GM23338 (cell line): ENCODE data around the gene MGAT3. TPM values are rescaled to one million over a fixed set of nuclear protein-coding genes. Genes with fewer than 3 reads are reported as not detected.

ENCODE experiments used
- ATAC-seq: fragments of 200-7000 bp; cut with Tn5 transposase; 3 replicates; pipeline ENCODE4 v1.9.1; 2020
- DNase-seq: peaks from one replicate; pipeline ENCODE4 v3.0.0-alpha.2; 2015; ENCODE audit warnings: low spot score
- H2AFZ ChIP-seq: fragments of 200-600 bp; sonication (generic); 2 replicates; pipeline ENCODE4 v1.8.0; 2016; ENCODE audit warnings: antibody characterized with exemption, mild to moderate bottlenecking, moderate library complexity
- H3F3A ChIP-seq: fragments of 200-600 bp; sonication (generic); replicated peaks from 2 replicates; pipeline ENCODE4 v1.8.0; 2017; ENCODE audit warnings: antibody characterized with exemption, mixed run types, low read depth
- H3K27ac ChIP-seq: fragments of 200-600 bp; sonication (generic); 2 replicates; pipeline ENCODE4 v1.6.1; 2016; ENCODE audit warnings: low read depth
- H3K27me3 ChIP-seq: fragments of 200-600 bp; sonication (generic); 2 replicates; pipeline ENCODE4 v1.8.0; 2016; ENCODE audit warnings: mild to moderate bottlenecking, mixed run types, moderate library complexity; ENCODE audit not compliant: insufficient read depth
- H3K36me3 ChIP-seq: fragments of 200-600 bp; sonication (generic); 2 replicates; pipeline ENCODE4 v1.8.0; 2016; ENCODE audit warnings: mild to moderate bottlenecking; ENCODE audit not compliant: insufficient read depth
- H3K4me1 ChIP-seq: fragments of 200-600 bp; sonication (generic); 2 replicates; pipeline ENCODE4 v1.8.0; 2016; ENCODE audit warnings: mild to moderate bottlenecking, moderate library complexity; ENCODE audit not compliant: insufficient read depth
- H3K4me2 ChIP-seq: fragments of 200-600 bp; sonication (generic); 2 replicates; pipeline ENCODE4 v1.7.1; 2017; ENCODE audit warnings: mixed run types
- H3K4me3 ChIP-seq: fragments of 200-600 bp; sonication (generic); 2 replicates; pipeline ENCODE4 v1.6.1; 2016; ENCODE audit warnings: mixed run types
- H3K79me2 ChIP-seq: fragments of 200-600 bp; sonication (generic); replicated peaks from 2 replicates; pipeline ENCODE4 v1.8.0; 2017; ENCODE audit warnings: mild to moderate bottlenecking; ENCODE audit not compliant: insufficient read depth
- H3K9me2 ChIP-seq: fragments of 200-600 bp; sonication (generic); 2 replicates; pipeline ENCODE4 v1.8.0; 2017; ENCODE audit not compliant: insufficient read depth
- H4K20me1 ChIP-seq: fragments of 200-600 bp; sonication (generic); replicated peaks from 2 replicates; pipeline ENCODE4 v1.8.0; 2017; ENCODE audit warnings: mild to moderate bottlenecking; ENCODE audit not compliant: insufficient read depth
- H3K27ac Mint-ChIP-seq: 2 replicates; pipeline ENCODE4 v1.8.0; 2020; ENCODE audit warnings: inconsistent platforms, mild to moderate bottlenecking, moderate library complexity, mixed read lengths
- H3K27me3 Mint-ChIP-seq: 3 replicates; pipeline ENCODE4 v1.8.0; 2022; ENCODE audit warnings: low read depth, mild to moderate bottlenecking, moderate library complexity, mixed read lengths, inconsistent platforms; ENCODE audit not compliant: insufficient read depth, poor library complexity
- H3K36me3 Mint-ChIP-seq: 3 replicates; pipeline ENCODE4 v1.8.0; 2021; ENCODE audit warnings: low read depth, mild to moderate bottlenecking, inconsistent platforms, moderate library complexity, mixed read lengths
- H3K4me1 Mint-ChIP-seq: 3 replicates; pipeline ENCODE4 v1.8.0; 2020; ENCODE audit warnings: mild to moderate bottlenecking, inconsistent platforms, mixed read lengths
- H3K4me3 Mint-ChIP-seq: 3 replicates; pipeline ENCODE4 v1.8.0; 2021; ENCODE audit warnings: moderate library complexity, mild to moderate bottlenecking, inconsistent platforms, mixed read lengths
- H3K9me3 Mint-ChIP-seq: 3 replicates; pipeline ENCODE4 v1.8.0; 2020; ENCODE audit warnings: moderate library complexity, mild to moderate bottlenecking, inconsistent platforms, mixed read lengths
- CTCF ChIP-seq, 2 experiments: fragments of 200-600 bp in 1 of 2; sonication (generic) in 1 of 2; conservative IDR thresholded peaks; 2 replicates each; pipeline versions ENCODE4 v1.5.1 to v1.6.1; 2016 to 2017; ENCODE audit warnings: antibody characterized with exemption in 2 of 2, low read depth in 2 of 2, mild to moderate bottlenecking in 2 of 2, moderate library complexity in 1 of 2
- EZH2 ChIP-seq: fragments of 200-600 bp; sonication (generic); IDR thresholded peaks from one replicate; pipeline ENCODE4 v1.8.0; 2017; ENCODE audit warnings: antibody characterized with exemption, mild to moderate bottlenecking, low read depth; ENCODE audit not compliant: unreplicated experiment
- EZH2phosphoT487 ChIP-seq: fragments of 200-600 bp; sonication (generic); IDR thresholded peaks from one replicate; pipeline ENCODE4 v1.8.1; 2018; ENCODE audit warnings: antibody characterized with exemption; ENCODE audit not compliant: unreplicated experiment
- JUNB ChIP-seq: IDR thresholded peaks from one replicate; pipeline ENCODE4 v1.6.1; 2016; ENCODE audit warnings: antibody characterized with exemption; ENCODE audit not compliant: unreplicated experiment
- NANOG ChIP-seq: IDR thresholded peaks from 2 replicates; pipeline ENCODE4 v1.6.1; 2016; ENCODE audit warnings: antibody characterized with exemption, borderline replicate concordance
- ZNF114 ChIP-seq: fragments of 250-450 bp; sonication (Bioruptor Pico); IDR thresholded peaks from 2 replicates; pipeline ENCODE4 v1.5.0; 2020; ENCODE audit warnings: mild to moderate bottlenecking, moderate library complexity
- polyA plus RNA-seq: library from polyadenylated mRNA; unstranded; fragments of >200 nt; fragmentation: Nextera tagmentation; extraction: Ambion mirVana; gene quantifications from 2 replicates; pipeline ENCODE4 v1.2.1, GENCODE V29; 2016
- total RNA-seq: library from RNA; depleted of rRNA; stranded (reverse); fragments of >200 nt; shearing (Covaris generic); gene quantifications from 2 replicates; pipeline ENCODE4 v1.2.3, GENCODE V29; 2014
- TF ChIP-seq, protein P1 (sequence below): fragments of 250-450 bp; sonication (Bioruptor Pico); IDR thresholded peaks from 2 replicates; pipeline ENCODE4 v1.5.0; 2020; ENCODE audit warnings: mild to moderate bottlenecking, moderate library complexity
- TF ChIP-seq, protein P2 (sequence below): IDR thresholded peaks from one replicate; pipeline ENCODE4 v1.6.1; 2018; ENCODE audit warnings: antibody characterized with exemption; ENCODE audit not compliant: unreplicated experiment

MGAT3 gene
- total and polyA plus RNA-seq, 2 experiments from 2014 or later = 1.7 to 10.2 TPM

GRCh38 chr22:39419911-39420310, 36.9 kb upstream of the MGAT3 start (continued):
- TF ChIP-seq, protein P1, sequence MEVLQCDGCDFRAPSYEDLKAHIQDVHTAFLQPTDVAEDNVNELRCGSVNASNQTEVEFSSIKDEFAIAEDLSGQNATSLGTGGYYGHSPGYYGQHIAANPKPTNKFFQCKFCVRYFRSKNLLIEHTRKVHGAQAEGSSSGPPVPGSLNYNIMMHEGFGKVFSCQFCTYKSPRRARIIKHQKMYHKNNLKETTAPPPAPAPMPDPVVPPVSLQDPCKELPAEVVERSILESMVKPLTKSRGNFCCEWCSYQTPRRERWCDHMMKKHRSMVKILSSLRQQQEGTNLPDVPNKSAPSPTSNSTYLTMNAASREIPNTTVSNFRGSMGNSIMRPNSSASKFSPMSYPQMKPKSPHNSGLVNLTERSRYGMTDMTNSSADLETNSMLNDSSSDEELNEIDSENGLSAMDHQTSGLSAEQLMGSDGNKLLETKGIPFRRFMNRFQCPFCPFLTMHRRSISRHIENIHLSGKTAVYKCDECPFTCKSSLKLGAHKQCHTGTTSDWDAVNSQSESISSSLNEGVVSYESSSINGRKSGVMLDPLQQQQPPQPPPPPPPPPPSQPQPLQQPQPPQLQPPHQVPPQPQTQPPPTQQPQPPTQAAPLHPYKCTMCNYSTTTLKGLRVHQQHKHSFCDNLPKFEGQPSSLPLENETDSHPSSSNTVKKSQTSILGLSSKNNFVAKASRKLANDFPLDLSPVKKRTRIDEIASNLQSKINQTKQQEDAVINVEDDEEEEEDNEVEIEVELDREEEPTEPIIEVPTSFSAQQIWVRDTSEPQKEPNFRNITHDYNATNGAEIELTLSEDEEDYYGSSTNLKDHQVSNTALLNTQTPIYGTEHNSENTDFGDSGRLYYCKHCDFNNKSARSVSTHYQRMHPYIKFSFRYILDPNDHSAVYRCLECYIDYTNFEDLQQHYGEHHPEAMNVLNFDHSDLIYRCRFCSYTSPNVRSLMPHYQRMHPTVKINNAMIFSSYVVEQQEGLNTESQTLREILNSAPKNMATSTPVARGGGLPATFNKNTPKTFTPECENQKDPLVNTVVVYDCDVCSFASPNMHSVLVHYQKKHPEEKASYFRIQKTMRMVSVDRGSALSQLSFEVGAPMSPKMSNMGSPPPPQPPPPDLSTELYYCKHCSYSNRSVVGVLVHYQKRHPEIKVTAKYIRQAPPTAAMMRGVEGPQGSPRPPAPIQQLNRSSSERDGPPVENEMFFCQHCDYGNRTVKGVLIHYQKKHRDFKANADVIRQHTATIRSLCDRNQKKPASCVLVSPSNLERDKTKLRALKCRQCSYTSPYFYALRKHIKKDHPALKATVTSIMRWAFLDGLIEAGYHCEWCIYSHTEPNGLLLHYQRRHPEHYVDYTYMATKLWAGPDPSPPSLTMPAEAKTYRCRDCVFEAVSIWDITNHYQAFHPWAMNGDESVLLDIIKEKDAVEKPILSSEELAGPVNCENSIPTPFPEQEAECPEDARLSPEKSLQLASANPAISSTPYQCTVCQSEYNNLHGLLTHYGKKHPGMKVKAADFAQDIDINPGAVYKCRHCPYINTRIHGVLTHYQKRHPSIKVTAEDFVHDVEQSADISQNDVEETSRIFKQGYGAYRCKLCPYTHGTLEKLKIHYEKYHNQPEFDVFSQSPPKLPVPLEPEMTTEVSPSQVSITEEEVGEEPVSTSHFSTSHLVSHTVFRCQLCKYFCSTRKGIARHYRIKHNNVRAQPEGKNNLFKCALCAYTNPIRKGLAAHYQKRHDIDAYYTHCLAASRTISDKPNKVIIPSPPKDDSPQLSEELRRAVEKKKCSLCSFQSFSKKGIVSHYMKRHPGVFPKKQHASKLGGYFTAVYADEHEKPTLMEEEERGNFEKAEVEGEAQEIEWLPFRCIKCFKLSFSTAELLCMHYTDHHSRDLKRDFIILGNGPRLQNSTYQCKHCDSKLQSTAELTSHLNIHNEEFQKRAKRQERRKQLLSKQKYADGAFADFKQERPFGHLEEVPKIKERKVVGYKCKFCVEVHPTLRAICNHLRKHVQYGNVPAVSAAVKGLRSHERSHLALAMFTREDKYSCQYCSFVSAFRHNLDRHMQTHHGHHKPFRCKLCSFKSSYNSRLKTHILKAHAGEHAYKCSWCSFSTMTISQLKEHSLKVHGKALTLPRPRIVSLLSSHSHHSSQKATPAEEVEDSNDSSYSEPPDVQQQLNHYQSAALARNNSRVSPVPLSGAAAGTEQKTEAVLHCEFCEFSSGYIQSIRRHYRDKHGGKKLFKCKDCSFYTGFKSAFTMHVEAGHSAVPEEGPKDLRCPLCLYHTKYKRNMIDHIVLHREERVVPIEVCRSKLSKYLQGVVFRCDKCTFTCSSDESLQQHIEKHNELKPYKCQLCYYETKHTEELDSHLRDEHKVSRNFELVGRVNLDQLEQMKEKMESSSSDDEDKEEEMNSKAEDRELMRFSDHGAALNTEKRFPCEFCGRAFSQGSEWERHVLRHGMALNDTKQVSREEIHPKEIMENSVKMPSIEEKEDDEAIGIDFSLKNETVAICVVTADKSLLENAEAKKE (CRISPR knock-in tag) = no peak
- no peak for TF ChIP-seq ZNF114 (CRISPR knock-in tag)
- TF ChIP-seq EZH2phosphoT487 = no peak
- no peak for TF ChIP-seq NANOG

DNA sequence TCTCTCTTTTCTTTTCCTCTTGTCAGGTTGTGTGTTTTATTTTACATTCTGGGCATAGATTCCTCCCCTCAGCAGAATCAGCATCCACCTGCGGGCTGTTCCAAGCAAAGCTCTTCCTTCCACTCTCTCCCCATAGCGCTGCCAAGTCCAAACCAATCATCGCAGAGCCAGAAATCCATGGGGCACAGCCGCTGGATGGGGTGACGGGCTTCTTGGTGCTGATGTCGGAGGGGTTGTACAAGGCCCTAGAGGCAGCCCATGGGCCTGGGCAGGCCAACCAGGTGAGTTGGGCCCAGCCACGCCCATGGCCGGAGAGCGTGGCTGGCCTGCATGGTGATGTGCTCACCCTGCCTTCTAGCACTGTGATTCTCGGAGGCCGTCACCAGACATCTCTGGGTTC, 35.1 kb upstream of the MGAT3 start:
- H3K36me3 ChIP-seq = peaks cover 9% of the 10 kb centered on the region; the same call in 1 of the 2 replicates
- peaks cover 45% of the 10 kb centered on the region for H3K36me3 Mint-ChIP-seq
- TF ChIP-seq EZH2 (no peak), ZNF114 (CRISPR knock-in tag) (no peak), JUNB (no peak), CTCF (conservative IDR thresholded peaks at IDR 0.05; ENCODE audit: low read depth in 2 of 2) (no peak)
- TF ChIP-seq, protein P2, sequence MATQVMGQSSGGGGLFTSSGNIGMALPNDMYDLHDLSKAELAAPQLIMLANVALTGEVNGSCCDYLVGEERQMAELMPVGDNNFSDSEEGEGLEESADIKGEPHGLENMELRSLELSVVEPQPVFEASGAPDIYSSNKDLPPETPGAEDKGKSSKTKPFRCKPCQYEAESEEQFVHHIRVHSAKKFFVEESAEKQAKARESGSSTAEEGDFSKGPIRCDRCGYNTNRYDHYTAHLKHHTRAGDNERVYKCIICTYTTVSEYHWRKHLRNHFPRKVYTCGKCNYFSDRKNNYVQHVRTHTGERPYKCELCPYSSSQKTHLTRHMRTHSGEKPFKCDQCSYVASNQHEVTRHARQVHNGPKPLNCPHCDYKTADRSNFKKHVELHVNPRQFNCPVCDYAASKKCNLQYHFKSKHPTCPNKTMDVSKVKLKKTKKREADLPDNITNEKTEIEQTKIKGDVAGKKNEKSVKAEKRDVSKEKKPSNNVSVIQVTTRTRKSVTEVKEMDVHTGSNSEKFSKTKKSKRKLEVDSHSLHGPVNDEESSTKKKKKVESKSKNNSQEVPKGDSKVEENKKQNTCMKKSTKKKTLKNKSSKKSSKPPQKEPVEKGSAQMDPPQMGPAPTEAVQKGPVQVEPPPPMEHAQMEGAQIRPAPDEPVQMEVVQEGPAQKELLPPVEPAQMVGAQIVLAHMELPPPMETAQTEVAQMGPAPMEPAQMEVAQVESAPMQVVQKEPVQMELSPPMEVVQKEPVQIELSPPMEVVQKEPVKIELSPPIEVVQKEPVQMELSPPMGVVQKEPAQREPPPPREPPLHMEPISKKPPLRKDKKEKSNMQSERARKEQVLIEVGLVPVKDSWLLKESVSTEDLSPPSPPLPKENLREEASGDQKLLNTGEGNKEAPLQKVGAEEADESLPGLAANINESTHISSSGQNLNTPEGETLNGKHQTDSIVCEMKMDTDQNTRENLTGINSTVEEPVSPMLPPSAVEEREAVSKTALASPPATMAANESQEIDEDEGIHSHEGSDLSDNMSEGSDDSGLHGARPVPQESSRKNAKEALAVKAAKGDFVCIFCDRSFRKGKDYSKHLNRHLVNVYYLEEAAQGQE = no peak

More for the DNA sequence above, 35.1 kb upstream of the MGAT3 start:
- H3K4me3 Mint-ChIP-seq = no peak overlapping the region
- no peaks in the 10 kb centered on the region for H3K9me3 Mint-ChIP-seq
- H3K4me1 Mint-ChIP-seq = peaks cover 7% of the 10 kb centered on the region
- peaks cover 2% of the 10 kb centered on the region for H3K27me3 Mint-ChIP-seq
- H3K9me2 ChIP-seq = no peaks in the 10 kb centered on the region
- ATAC-seq (no peak), DNase-seq (no peak)
- H3K79me2 ChIP-seq = no peaks in the 10 kb centered on the region
- no peak overlapping the region for H3K27ac ChIP-seq
- H3F3A ChIP-seq = no peaks in the 10 kb centered on the region
- no peak overlapping the region for H3K27ac Mint-ChIP-seq
- no peaks in the 10 kb centered on the region; the same call in 1 of the 2 replicates for H4K20me1 ChIP-seq
- H3K27me3 ChIP-seq = no peaks in the 10 kb centered on the region
- no peak overlapping the region for H2AFZ ChIP-seq
- H3K4me1 ChIP-seq = no peaks in the 10 kb centered on the region; the same call in 1 of the 2 replicates
- H3K4me3 ChIP-seq = no peak overlapping the region
- no peak overlapping the region for H3K4me2 ChIP-seq
